ENCODE results near the gene AFF1. TPM values are rescaled to one million over a fixed set of nuclear protein-coding genes. Genes with fewer than 3 reads are reported as not detected.

The AFF1 gene
- total RNA-seq, 2 experiments from 2014 or later: 50.3 to 51.2 TPM

GRCh38 chr4:87073199-87074120 is 138.6 kb downstream of the AFF1 start:
- CTCF ChIA-PET: interaction anchor here (0.7 to 2.1 kb wide), 4 partner anchors 18 to 67 kb away, joined by 3 to 6 read pairs (median 3); no protein-coding TSS in a partner anchor
- no peaks in the 10 kb centered on the region for H3K9me3 Mint-ChIP-seq
- no peak for TF ChIP-seq CTCF (IDR thresholded peaks at IDR 0.05)
- H3K4me1 Mint-ChIP-seq (ENCODE audit: low read depth): peaks cover 70% of the 10 kb centered on the region
- intact Hi-C loops (cut with DNase I, micrococcal nuclease): loop anchor here in 1 of 2 experiments (5.0 kb wide), 1 partner anchor 66 kb away; no protein-coding TSS in a partner anchor
- no peaks in the 10 kb centered on the region for H3K27me3 Mint-ChIP-seq
- peak overlapping the region; percentile 63 for H3K4me3 Mint-ChIP-seq
- no peaks in the 10 kb centered on the region for H3K9me3 ChIP-seq (ENCODE audit: control insufficient read depth in 1 of 2, insufficient read depth in 1 of 2, low read length in 2 of 2)
- DNase-seq (peak; percentile 16 to 71 (median 42)), ATAC-seq (ENCODE audit: poor library complexity) (peak; percentile 94)
- POLR2A ChIA-PET: interaction anchor here (0.6 to 2.2 kb wide), 5 partner anchors 10 to 138 kb away, joined by 3 to 15 read pairs (median 6); partner anchors contain the start of gene AFF1
- peak overlapping the region; percentile 11 for H3K27ac Mint-ChIP-seq
- H3K4me3 ChIP-seq (ENCODE audit: low read length): peak overlapping the region; percentile 23
- peak overlapping the region in 1 of 2 donors; percentile 2 for H3K27ac ChIP-seq (ENCODE audit: low read depth in 1 of 2, low read length in 2 of 2)
- no peaks in the 10 kb centered on the region for H3K36me3 ChIP-seq (ENCODE audit: insufficient read depth, low read length)
- peaks cover 6% of the 10 kb centered on the region for H3K4me1 ChIP-seq (ENCODE audit: insufficient read depth, low read length)
- H3K27me3 ChIP-seq (ENCODE audit: control insufficient read depth in 1 of 2, insufficient read depth in 2 of 2, low read length in 2 of 2): no peaks in the 10 kb centered on the region
- H3K36me3 Mint-ChIP-seq (ENCODE audit: low read depth): no peaks in the 10 kb centered on the region

- POLR2A ChIA-PET: interaction anchor here (0.6 to 2.2 kb wide), 5 partner anchors 9 to 139 kb away, joined by 3 to 15 read pairs (median 6); partner anchors contain the start of gene AFF1
Observed at GRCh38 chr4:87074121-87074488, 139.3 kb downstream of the AFF1 start.

More at GRCh38 chr4:87074121-87074488, 139.3 kb downstream of the AFF1 start:
- H3K4me1 ChIP-seq (ENCODE audit: insufficient read depth, low read length): peaks cover 6% of the 10 kb centered on the region
- ATAC-seq (ENCODE audit: poor library complexity) (no peak), DNase-seq (peak in 1 of 14 experiments; percentile 12)
- Mint-ChIP-seq H3K4me3 (peak overlapping the region; percentile 22), H3K36me3 (ENCODE audit: low read depth) (no peaks in the 10 kb centered on the region), H3K27ac (peak overlapping the region; percentile 11), H3K9me3 (no peaks in the 10 kb centered on the region), H3K4me1 (ENCODE audit: low read depth) (peaks cover 67% of the 10 kb centered on the region), H3K27me3 (no peaks in the 10 kb centered on the region)
- H3K27me3 ChIP-seq (ENCODE audit: control insufficient read depth in 1 of 2, insufficient read depth in 2 of 2, low read length in 2 of 2): no peaks in the 10 kb centered on the region
- H3K36me3 ChIP-seq (ENCODE audit: insufficient read depth, low read length): no peaks in the 10 kb centered on the region
- H3K4me3 ChIP-seq (ENCODE audit: low read length): no peak overlapping the region
- no peak overlapping the region for H3K27ac ChIP-seq (ENCODE audit: low read depth in 1 of 2, low read length in 2 of 2)
- TF ChIP-seq CTCF (IDR thresholded peaks at IDR 0.05): no peak
- CTCF ChIA-PET: interaction anchor here (0.7 to 2.1 kb wide), 4 partner anchors 18 to 68 kb away, joined by 3 to 6 read pairs (median 3); no protein-coding TSS in a partner anchor
- intact Hi-C loops (cut with DNase I, micrococcal nuclease): loop anchor here in 1 of 2 experiments (5.0 kb wide), 1 partner anchor 67 kb away; no protein-coding TSS in a partner anchor
- H3K9me3 ChIP-seq (ENCODE audit: control insufficient read depth in 1 of 2, insufficient read depth in 1 of 2, low read length in 2 of 2): no peaks in the 10 kb centered on the region

Measured in CD4-positive, alpha-beta T cell (primary cell).